ENCODE measurements around the gene AGPAT4.

Gene AGPAT4

DNA sequence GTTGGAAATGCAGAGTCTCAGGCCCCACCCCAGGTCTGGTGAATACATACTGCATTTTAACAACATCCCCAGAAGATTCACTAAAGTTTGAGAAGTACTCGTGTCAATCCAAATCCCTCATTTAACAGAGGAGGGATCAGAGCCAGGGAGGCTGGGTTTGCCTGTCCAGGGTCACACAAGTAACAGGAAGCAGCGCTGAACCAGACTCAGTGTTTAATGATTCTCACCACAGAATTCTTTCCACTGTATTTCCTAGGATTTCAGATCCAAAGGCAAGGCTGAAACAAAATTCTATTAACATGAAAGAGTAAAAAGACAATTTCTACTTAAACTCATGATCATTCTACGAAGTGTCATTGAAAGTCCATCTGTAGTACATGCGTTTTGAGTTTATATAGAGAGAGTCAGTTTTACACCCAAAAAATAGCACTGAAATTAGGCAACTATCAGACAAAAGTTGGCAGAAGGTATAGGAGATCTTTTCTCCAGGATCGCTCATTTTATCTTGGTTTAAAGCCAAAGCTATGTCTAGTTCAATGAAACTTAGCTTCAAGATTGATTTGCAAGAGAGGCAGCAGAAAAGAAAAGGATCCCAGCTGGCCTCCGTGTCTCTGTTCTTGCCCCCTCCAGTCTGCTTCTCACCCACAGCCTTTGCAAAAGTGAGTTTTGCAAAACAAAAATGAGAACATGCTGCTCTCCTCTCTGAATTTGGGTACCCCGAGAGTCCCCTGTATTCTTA lies 6.0 kb upstream of the AGPAT4 start:
- no peak for DNase-seq

DNA sequence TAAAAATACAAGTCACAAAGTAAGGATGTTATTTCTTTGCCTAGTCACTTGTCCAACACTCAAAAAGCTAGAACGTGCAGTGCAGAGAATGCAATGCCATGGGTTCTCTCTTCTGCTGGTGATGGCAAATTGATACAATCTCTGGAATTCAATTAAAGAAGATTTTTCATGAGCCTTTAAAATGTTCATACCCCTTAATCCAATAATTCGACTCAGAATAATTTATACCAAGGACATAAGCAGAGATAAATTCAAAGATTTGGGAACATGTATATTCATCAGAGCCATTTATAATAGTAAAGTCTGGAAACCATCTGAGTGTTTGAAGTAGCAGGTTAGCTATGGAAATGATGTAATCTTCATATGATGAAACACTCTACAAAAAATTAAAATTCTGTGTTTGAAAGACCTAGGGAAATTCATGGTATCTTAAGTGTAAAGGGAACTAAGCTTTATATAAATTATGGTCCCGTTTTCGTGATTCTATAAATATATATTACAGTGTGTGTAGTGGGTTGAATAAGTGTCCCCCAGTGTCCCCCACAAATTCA lies 2.8 kb upstream of the AGPAT4 start:
- no peak for DNase-seq

DNA sequence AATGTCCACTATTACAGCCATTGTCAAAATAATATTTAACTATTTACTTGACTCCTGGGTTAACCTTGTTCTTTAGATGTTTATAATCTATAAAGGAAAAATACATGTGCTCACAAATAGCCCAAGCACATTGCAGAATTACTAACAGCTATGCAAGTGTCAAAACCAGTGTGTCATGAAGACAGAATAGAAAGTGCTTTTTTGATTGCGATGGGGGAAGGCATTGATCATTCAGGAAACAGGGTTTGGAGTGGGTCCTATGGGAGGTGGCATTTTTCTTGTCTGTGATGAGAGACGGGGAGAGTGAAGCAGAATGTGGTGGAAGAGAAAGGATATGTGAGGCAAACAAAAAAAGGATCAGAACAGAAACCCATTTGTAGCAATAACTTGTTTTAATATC lies 1.0 kb upstream of the AGPAT4 start:
- peak; percentile 27 for DNase-seq

DNA sequence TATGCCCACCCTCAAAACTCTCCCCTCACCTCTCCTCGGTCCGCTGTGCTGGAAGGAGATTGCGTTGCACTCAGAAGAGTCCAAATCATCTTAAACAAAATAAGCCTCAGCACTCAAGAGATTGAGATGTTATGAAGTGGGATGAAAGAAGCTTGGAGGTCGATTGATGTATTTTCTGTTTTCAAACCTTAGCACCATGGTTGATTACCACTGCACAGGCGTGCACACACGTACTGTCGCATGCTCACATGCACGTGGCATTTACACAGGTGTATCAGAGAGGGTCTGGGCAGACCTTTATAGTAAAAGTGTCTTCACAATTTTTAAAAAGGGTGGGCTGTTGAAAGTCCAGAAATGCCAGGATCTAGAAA lies 612 bp upstream of the AGPAT4 start:
- DNase-seq: peak; percentile 72

DNA sequence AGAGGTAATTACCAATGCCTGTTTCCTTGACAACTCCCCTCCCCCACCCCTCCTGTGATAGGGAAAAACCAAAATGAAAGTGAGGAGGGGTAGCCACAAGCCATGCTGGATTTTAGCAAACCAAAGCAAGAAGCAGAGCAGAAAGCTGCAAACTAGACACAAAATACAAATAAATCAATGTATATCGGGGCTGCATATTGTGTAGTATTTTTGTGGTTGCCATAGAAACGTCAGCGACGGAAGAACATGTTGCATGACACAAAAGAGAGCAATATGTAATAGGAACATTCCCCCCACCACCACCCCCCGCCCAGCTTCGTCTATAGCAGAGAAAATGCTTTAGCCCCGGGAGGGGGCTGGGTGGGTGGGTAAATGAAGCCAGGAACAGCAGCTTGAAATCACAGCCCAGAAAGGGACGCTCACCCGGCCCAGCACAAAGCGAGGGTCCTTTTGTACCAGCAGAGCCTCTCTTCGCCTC lies 548 bp downstream of the AGPAT4 start:
- DNase-seq: peak; percentile 95

DNA sequence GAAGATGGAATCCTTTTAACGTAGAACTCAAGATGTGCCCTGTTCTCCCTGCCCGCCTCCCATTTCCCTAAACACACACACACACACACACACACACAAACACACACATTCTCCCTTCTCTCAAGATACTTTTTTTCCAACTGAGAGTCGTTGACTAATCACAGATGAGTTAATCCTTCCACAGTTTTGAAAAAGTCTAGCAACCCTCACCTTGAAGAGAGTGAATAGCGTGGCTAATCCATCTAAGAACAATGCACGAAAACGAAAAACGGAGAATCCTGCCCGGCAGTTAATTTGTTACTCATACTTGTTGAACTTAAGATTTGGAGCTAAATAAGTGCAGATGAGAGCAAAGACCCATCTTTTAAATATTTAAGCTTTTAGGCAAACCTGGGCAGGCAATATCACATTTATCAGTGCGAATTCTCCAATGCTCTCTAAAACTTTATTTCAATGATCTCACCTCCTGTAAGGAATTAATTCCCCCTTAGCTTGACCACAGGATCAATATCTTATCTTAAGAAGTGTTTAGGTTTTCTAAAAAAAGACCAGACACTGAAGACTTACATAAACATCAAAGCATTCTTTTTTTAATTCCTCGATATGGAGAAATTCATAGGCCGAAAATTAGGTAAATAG lies 1.1 kb downstream of the AGPAT4 start:
- DNase-seq: peak; percentile 75

DNA sequence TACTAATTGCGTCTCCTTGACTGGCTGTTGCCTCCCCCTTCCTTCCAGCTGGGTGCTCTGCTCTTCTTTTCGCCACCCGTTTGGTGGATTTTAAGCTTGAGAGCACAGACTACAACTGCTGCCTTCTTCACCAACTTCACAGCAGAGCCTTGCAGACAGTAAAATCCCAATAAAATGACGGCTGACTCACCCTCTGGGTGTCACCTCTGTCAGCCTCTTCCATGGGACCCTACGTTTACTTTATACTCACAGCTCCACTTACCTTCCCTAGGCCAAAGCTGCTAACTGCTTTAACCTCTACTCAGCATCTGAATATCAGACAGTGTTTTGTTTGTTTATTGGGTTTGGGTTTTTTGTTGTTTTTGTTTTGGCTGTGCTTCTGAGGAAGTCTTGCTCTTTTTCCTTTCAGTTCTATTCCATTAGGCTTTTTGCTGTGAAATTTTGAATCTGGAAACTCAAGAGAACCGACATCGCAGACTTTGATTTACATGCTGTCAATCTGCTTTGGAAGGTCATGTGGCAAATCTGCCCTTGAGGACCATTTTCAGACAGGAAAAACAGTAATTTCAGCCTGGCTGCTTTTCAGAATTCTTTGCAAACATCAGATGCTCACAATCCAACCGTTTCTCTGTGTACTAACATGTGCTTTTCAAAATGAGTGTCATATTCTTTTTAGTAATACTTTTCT lies 2.4 kb downstream of the AGPAT4 start:
- DNase-seq: peak; percentile 22

DNA sequence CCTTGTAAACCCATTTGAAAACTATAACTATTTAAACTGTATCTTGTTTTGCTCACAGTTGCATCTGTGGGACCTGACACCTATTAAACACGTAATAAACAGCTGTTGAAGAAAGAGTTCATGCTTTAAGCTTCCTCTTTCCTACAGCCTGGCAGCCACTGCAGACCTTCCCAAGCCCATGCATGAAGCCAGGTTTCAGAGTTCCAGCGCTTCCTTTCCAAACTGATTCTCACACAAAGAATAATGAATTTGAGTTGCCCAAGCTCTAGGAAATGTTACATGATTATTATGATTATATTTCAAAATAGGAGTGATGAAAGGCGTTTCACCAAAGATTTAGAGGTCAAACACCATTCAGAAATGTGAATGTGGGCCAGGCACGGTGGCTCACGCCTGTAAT lies 3.7 kb downstream of the AGPAT4 start:
- DNase-seq: no peak

DNA sequence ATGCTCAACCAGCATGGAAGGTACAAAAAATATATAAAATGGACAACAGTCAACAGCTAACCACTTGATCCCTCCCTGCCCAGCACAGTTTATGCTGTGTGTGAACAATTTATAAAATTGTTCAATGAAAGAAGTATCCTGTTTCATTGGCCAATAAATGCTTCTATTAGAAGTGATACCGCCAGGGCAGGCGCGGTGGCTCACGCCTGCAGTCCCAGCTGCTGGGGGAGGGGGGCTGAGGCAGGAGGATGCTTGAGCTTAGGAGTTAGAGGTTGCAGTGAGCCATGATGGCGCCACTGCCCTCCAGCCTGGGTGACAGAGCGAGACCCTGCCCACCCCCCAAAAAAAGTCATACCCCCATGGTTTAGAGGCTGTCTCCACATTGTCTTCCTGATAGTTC lies 4.6 kb downstream of the AGPAT4 start:
- DNase-seq: no peak

DNA sequence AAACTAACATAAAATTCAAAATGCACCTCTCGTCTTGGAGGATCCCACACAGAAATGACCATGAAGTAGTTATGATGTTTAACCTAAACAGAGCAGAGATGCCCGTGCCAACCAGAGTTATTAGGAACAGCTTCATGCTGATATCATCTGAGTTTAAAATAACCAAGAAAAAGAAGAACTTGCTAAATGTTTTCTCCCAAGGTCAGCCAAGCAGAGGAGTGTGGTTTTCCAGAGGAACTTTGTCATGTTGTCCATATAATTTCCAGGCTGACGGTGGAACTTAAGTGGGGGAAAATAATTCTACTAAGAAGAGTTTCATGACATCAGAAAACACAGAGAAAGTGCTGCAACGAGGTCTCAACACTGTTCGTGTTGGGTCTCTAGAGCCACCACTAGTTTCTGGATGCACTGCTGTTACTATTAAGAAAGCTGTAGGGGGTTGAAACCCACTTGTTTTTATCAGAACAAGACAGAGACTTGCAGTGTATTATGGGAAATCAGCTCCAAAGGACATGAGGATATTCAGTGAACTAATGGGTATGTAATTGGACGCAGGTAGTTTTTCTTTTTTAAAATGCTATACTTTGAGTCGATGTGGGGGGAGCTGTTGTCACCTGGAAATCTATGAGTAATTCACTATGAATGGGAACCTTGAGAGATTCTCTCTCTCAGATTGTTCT lies 5.2 kb downstream of the AGPAT4 start:
- no peak for DNase-seq

DNA sequence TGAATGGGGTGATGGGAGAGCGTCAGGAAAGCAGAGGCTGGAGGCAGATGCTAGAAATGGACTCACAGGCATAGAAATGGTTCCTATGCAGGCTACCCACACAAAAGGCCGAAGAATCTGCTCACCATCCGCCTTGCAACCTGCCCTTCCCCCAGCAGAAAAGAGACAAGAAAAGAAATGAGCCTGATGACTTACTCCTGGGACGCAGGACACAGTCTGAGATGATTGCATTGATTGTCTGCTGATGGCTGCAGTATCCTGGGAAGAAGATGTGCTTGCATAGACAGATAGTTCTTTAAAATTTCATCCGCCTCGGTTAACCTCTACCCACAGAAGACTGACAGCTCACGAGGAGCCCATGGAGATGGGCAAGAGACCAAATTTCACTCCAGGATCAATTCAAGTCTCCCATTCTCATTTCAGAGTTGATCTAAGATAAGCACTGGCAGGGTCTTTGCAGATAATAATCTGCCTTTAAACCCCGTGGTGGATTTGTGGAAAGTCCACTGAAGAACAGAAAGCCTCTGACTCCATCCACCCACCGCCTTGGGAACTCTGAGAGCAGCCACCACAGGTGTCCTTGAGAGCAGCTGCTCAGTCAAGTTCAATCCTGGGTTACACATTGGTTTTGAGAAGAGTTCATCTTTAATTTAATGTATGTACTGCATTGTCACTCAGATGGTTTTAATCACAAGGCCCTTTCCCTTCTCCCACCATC lies 7.2 kb downstream of the AGPAT4 start:
- no peak for DNase-seq

DNA sequence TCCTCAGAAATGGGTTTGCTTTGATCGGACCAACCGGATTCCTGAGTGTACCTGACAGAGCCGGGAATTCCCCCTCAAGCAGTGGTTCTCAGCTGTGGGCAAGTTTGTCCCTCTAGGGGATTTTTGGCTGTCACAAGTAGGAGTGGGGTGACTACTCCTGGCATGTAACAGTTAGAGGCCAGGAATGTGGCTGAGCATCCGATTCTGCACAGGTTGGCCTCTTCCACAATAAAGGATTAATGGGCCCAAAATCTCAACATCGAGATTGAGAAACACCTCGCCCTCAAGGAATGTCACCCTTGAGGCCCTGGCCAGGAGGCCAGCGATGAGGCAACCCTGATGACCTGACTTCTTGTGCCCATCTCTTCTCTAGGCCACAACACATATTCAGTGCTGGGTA lies 7.9 kb downstream of the AGPAT4 start:
- no peak for DNase-seq

DNA sequence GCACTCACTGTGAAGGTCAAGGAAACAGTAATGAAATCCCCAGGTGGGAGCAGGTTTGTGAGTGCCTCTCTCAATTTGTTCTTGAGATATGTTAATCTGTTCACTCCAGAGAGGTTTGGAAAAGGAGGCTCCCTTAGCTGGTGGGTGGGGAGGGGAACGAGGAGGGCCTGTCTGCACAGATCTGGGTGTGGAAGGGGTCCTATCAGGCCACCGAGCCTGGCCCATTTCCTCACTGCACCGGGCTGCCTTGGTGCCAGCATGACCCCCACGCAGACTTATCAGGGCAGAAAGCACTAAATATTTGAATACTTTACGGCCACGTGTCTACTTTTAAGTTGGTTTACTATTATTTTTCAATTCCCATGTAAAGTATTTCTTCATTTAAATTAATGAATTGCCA lies 8.3 kb downstream of the AGPAT4 start:
- DNase-seq: no peak

DNA sequence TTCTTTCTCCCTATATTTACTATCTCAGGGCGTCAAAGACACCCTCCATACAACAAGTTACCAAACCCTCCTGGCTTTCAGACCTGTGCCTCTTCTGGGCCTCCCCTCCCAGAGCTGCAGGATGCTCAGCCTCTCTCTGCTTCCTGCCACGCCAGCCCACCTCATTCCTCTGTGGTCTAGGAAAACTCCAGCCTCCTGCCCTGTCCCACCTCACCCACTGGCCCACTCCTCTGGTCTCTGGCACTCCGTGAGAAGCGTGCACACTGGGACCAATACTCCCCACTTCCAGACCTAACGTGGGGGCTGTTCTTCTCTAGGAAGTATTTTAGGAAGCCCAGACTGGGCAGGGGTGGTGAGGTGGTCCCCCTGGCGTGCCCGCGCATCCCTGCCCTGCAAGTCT lies 9.7 kb downstream of the AGPAT4 start:
- no peak for DNase-seq

DNA sequence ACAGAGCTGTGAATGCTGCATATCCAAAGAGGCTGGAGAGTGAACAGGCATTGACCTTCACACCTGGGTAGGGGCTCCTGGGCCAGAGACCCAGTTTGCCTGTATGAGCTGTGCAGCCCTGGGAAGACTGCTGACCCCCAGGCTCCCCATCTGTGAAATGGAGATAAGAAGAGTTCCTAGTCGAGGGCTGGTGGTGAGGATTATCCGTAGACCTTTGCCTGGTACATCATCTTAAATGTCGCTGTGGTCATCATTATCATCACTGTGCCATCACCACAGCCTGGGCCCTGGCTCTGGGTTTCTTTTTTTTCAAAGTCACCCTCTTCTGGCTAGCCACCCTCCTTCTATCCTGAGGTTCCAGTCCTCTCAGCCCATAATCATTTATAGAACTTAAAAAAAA lies 12.0 kb downstream of the AGPAT4 start:
- DNase-seq: no peak

DNA sequence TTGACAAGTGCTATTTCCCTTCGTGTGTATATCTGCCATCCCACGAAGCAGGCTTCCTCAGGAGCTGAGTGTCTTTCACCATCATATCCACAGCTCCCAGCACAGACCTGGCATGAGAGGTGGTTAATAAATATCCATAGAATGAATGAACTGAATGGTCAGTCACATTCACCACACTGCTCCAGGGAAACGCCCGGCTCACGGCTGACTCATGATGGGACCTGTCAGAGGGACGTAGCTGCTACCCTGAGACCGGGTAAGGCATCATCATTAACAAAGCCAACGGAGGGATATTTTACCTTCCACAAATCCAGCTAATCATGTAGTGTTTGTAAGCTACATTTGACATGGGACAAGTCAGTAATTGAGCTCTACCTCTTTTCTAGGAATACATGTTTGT lies 12.5 kb downstream of the AGPAT4 start:
- no peak for DNase-seq

DNA sequence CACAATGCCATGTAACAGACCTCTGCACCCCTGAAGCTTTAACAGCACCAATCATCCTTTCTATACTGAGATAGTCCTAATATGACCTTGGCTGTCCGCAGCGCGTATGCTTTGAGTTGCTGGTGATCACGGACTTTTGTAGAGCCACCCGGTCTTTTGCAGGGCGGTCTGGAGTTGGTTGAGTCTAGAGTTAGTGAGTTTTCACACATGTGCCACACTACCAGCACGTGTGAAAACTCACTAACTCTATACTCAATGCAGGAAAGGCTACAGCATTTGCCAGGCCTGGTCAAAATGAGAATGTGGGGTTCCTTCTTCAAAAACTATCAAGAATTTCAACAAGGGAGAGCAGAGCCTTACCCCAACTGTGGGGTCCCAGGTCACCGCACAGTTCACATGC lies 14.6 kb downstream of the AGPAT4 start:
- no peak for DNase-seq

DNA sequence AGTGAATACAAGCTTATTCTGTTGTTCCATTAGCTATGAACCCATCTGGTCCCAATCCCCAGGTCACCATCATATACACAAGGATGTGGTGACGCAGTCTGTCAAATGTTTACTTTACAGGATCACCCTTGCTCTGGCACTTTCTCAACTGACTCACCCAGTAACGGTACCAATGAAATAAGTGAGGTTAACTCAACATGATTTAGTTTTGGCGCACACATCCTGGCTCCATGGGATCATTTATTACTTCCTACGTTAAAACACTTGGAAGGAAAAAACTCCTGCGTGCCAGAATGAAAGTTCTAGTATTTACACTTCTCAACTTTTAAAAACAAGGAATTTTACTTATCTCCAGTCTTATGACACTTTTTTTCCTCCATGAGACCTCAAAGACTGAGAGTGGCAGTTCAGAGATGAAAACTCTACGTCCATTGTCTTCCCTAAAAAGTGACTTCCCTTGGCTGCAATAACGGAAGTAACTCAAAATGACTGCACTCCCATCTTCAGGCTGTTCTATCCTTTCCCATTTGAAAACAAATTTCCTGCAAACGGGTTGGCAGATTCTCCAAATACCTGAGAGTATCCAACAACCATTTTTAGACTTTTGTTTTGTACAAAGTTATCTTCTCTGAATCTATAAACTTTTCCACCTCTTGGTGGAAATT lies 15.9 kb downstream of the AGPAT4 start:
- DNase-seq: peak; percentile 57

DNA sequence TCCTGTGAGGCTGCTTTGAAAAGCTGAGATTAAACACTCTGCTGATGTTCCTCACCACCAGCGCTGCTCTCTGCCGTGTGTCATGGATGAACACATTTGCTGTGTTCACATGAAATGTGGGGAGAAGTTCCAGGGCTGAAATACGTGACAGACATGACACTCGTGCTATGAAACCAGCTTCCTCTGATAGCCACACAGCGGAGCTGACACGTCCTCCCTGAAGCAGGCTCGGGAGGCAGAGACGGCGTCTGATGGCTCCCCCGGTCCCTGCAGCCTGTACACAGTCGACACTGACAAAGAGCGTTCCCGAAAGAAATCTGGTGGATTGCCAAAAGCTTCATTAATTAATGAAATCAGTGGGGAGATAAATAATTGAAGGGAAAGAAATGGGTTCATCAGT lies 17.5 kb downstream of the AGPAT4 start:
- DNase-seq: no peak

DNA sequence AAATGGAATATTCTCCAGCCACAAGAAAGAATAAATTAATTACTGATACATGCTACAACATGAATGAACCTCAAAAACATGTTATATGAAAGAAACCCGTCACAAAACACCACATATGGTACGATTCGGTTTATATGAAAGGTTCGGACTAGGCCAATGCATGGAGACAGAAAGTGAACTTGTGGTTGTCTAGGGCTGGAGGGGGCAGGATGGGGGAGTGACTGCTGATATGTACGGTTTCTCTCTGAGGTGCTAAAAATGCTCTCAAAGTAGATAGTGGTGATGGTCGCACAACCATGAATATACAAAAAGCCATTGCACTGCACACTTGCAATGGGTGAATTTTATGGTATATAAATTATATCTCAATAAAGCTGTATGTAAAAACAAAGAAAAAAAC lies 18.3 kb downstream of the AGPAT4 start:
- no peak for DNase-seq

DNA sequence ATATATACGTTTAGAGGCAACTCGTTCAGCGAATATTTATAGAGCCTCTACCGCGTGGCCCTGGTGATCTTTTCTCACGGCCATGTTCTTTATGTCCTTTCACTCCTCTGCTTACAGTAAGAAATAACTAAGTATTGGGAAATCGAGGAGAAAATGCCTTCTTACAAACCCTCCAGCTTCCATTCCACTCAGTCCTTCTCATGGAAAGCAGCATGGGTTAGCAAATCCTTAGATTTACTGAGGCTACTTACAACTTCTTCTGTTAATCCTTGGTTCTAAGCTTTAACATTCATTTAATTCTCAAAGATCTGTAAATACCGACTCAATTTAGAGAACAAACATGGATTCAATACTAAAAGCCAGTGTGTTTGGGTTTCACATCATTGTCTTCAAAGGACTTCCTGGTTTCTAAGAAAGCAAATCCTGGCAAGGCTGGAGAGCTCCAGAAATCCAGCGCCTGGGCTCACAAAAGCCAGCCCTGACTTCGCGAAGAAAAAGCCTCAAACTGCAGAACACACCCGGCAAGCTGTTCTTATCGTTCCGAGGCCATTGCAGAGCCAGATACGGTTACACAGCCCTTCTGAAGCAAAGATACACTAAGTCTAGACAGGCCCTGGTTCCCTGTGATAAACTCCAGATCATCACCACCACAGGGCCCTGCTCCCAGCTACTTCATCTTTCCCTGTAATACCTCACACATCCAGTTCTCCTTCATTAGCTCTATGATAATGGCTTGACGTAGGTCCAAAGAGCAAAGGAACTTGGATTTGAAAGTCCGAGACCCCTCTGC lies 19.2 kb downstream of the AGPAT4 start:
- no peak for DNase-seq
